ENCODE data around the gene CATSPERB. TPM values are rescaled to one million over a fixed set of nuclear protein-coding genes. Genes with fewer than 3 reads are reported as not detected.

CATSPERB gene
- total and polyA plus RNA-seq, 2 experiments from 2014 or later = 0.27 to 0.38 TPM

GRCh38 chr14:91586410-91586809, 145.5 kb downstream of the CATSPERB start (continued):
- TF ChIP-seq ZNF462 (CRISPR knock-in tag; IDR thresholded peaks at IDR 0.05) = no peak
- TF ChIP-seq ZNF114 (CRISPR knock-in tag; IDR thresholded peaks at IDR 0.05) = no peak
- TF ChIP-seq CTCF (conservative IDR thresholded peaks at IDR 0.05; ENCODE audit: low read depth in 2 of 2) = no peak
- TF ChIP-seq EZH2 (IDR thresholded peaks at IDR 0.05; ENCODE audit: low read depth, unreplicated experiment) = no peak
- TF ChIP-seq POLR2AphosphoS5 (IDR thresholded peaks at IDR 0.05; ENCODE audit: low read depth) = no peak
- TF ChIP-seq EZH2phosphoT487 (IDR thresholded peaks at IDR 0.05; ENCODE audit: unreplicated experiment) = no peak
- no peak for TF ChIP-seq ETS1 (IDR thresholded peaks at IDR 0.05)
- no peak for TF ChIP-seq CREB1 (CRISPR knock-in tag; IDR thresholded peaks at IDR 0.05; ENCODE audit: low read depth)

Measured in GM23338 (cell line).